Liver (tissue), 9 donors: ENCODE results near the gene GNE. TPM values are rescaled to one million over a fixed set of nuclear protein-coding genes. Genes with fewer than 3 reads are reported as not detected.

ENCODE experiments used
- DNase-seq: peaks from one replicate; pipeline ENCODE4 v3.0.0-alpha.2; 2017; ENCODE audit warnings: low spot score
- H3K27ac ChIP-seq, 2 donors: one replicate each; pipeline ENCODE4 v1.7.0; 2013; ENCODE audit warnings: inconsistent platforms in 2 of 2, low read length in 2 of 2, control low read depth in 1 of 2, low read depth in 1 of 2, mild to moderate bottlenecking in 1 of 2
- H3K27me3 ChIP-seq, 4 donors: one replicate each; pipeline versions ENCODE4 v1.6.1 to v1.7.0; 2013; ENCODE audit warnings: low read length in 3 of 4, inconsistent platforms in 1 of 4, mild to moderate bottlenecking in 1 of 4, moderate library complexity in 1 of 4; ENCODE audit not compliant: control insufficient read depth in 4 of 4, insufficient read depth in 4 of 4
- H3K36me3 ChIP-seq, 4 donors: one replicate each; pipeline versions ENCODE4 v1.6.1 to v1.7.0; 2013; ENCODE audit warnings: low read length in 3 of 4, mild to moderate bottlenecking in 3 of 4, low read depth in 1 of 4, moderate library complexity in 1 of 4; ENCODE audit not compliant: control insufficient read depth in 4 of 4, insufficient read depth in 3 of 4
- H3K4me1 ChIP-seq, 4 donors: one replicate each; pipeline versions ENCODE4 v1.6.1 to v1.7.0; 2013; ENCODE audit warnings: low read length in 3 of 4, mild to moderate bottlenecking in 3 of 4, moderate library complexity in 1 of 4; ENCODE audit not compliant: control insufficient read depth in 4 of 4, insufficient read depth in 4 of 4
- H3K4me3 ChIP-seq, 3 donors: one replicate each; pipeline versions ENCODE4 v1.6.1 to v1.7.0; 2013; ENCODE audit warnings: low read length in 3 of 3, control low read depth in 1 of 3, low read depth in 1 of 3, mild to moderate bottlenecking in 1 of 3
- H3K9ac ChIP-seq, 2 donors: one replicate each; pipeline ENCODE4 v1.7.0; 2013; ENCODE audit warnings: low read length in 2 of 2, mild to moderate bottlenecking in 2 of 2, moderate library complexity in 2 of 2, control low read depth in 1 of 2, low read depth in 1 of 2
- H3K9me3 ChIP-seq, 4 donors: one replicate each; pipeline versions ENCODE4 v1.6.1 to v1.7.0; 2013; ENCODE audit warnings: low read length in 3 of 4; ENCODE audit not compliant: control insufficient read depth in 4 of 4
- ATF3 ChIP-seq: IDR thresholded peaks from 2 replicates; pipeline ENCODE4 v1.6.1; 2016; ENCODE audit warnings: antibody characterized with exemption
- CTCF ChIP-seq: fragments of 150-350 bp; IDR thresholded peaks from 2 replicates; pipeline ENCODE4 v1.5.1; 2017; ENCODE audit warnings: improper control_type of control experiment, low read depth, low read length; ENCODE audit not compliant: missing input control
- EGR1 ChIP-seq, 2 donors: IDR thresholded peaks; 2 replicates each; pipeline ENCODE4 v1.6.1; 2016 to 2018; ENCODE audit warnings: antibody characterized with exemption in 2 of 2, low read depth in 2 of 2
- FOXA1 ChIP-seq: IDR thresholded peaks from 2 replicates; pipeline ENCODE4 v1.6.1; 2016; ENCODE audit warnings: antibody characterized with exemption
- FOXA2 ChIP-seq: IDR thresholded peaks from 2 replicates; pipeline ENCODE4 v1.6.1; 2016; ENCODE audit warnings: antibody characterized with exemption
- GABPA ChIP-seq, 2 donors: IDR thresholded peaks in 1 of 2; conservative IDR thresholded peaks in 1 of 2; 2 replicates each; pipeline ENCODE4 v1.6.1; 2016; ENCODE audit warnings: antibody characterized with exemption in 2 of 2, mild to moderate bottlenecking in 1 of 2, moderate library complexity in 1 of 2
- HNF4A ChIP-seq, 2 donors: conservative IDR thresholded peaks; 2 replicates each; pipeline ENCODE4 v1.6.1; 2016; ENCODE audit warnings: antibody characterized with exemption in 2 of 2, mild to moderate bottlenecking in 2 of 2
- HNF4G ChIP-seq: IDR thresholded peaks from 2 replicates; pipeline ENCODE4 v1.6.1; 2016; ENCODE audit warnings: antibody characterized with exemption
- JUND ChIP-seq, 2 donors: IDR thresholded peaks; 2 replicates each; pipeline ENCODE4 v1.6.1; 2016; ENCODE audit warnings: antibody characterized with exemption in 2 of 2
- MAX ChIP-seq: IDR thresholded peaks from 2 replicates; pipeline ENCODE4 v1.6.1; 2016; ENCODE audit warnings: antibody characterized with exemption
- NR2F2 ChIP-seq: IDR thresholded peaks from 2 replicates; pipeline ENCODE4 v1.6.1; 2016; ENCODE audit warnings: antibody characterized with exemption
- RAD21 ChIP-seq, 2 donors: IDR thresholded peaks; 2 replicates each; pipeline ENCODE4 v1.6.1; 2016; ENCODE audit warnings: antibody characterized with exemption in 2 of 2, mild to moderate bottlenecking in 2 of 2
- REST ChIP-seq: IDR thresholded peaks from 2 replicates; pipeline ENCODE4 v1.6.1; 2016; ENCODE audit warnings: antibody characterized with exemption, mild to moderate bottlenecking
- RXRA ChIP-seq, 2 donors: IDR thresholded peaks; 2 replicates each; pipeline ENCODE4 v1.6.1; 2017 to 2018; ENCODE audit warnings: antibody characterized with exemption in 2 of 2, mild to moderate bottlenecking in 1 of 2
- SP1 ChIP-seq: IDR thresholded peaks from 2 replicates; pipeline ENCODE4 v1.6.1; 2018; ENCODE audit warnings: antibody characterized with exemption, mild to moderate bottlenecking
- TAF1 ChIP-seq: conservative IDR thresholded peaks from 2 replicates; pipeline ENCODE4 v1.6.1; 2016; ENCODE audit warnings: antibody characterized with exemption, mild to moderate bottlenecking
- YY1 ChIP-seq: IDR thresholded peaks from 2 replicates; pipeline ENCODE4 v1.6.1; 2016; ENCODE audit warnings: antibody characterized with exemption, mild to moderate bottlenecking
- ZBTB33 ChIP-seq: IDR thresholded peaks from 2 replicates; pipeline ENCODE4 v1.6.1; 2016; ENCODE audit warnings: antibody characterized with exemption
- WGBS: extraction: QIAGEN DNeasy Blood & Tissue Kit; methylation state at CpG from one replicate; pipeline ENCODE4 v1.1.7; 2013; 5-methylcytosine and 5-hydroxymethylcytosine counted together
- polyA plus RNA-seq, 2 donors: library from polyadenylated mRNA; stranded (reverse) in 1 of 2; unstranded in 1 of 2; fragments of 200-250 nt in 1 of 2; fragments of >200 nt in 1 of 2; fragmentation: Nextera tagmentation in 1 of 2; extraction: Ambion mirVana in 1 of 2; gene quantifications; one replicate each; pipeline versions ENCODE4 v1.2.1 to v1.2.3, GENCODE V29; 2013 to 2015
- total RNA-seq, 2 donors: library from RNA; depleted of rRNA; stranded (reverse); fragments of >200 nt; gene quantifications; one replicate each; pipeline ENCODE4 v1.2.3, GENCODE V29; 2014
- donor health status: healthy.
- donor health status: healthy.
- donor health status: healthy.
- donor health status: healthy.
- donor health status: healthy.

The GNE gene
- total and polyA plus RNA-seq, 4 donors, result 21.8 to 177 (median 38.1) TPM

GRCh38 chr9:36251428-36251827 lies 6.8 kb downstream of the GNE start:
- 41% methylated on average over 1 of the region's 1 CpG for WGBS
- peak overlapping the region in 1 of 2 donors; percentile 84 for H3K9ac ChIP-seq
- no peaks in the 10 kb centered on the region for H3K9me3 ChIP-seq
- H3K36me3 ChIP-seq, result peaks cover 0 to 5% (median 2%) of the 10 kb centered on the region in 4 donors
- H3K27me3 ChIP-seq, result no peaks in the 10 kb centered on the region
- peak overlapping the region; percentile 82 to 95 for H3K27ac ChIP-seq
- TF ChIP-seq GABPA (IDR thresholded peaks at IDR 0.05 in 1 of 2, conservative IDR thresholded peaks at IDR 0.05 in 1 of 2) (no peak), RAD21 (IDR thresholded peaks at IDR 0.05) (peak in 1 of 2 donors; percentile 36), MAX (no peak), EGR1 (IDR thresholded peaks at IDR 0.05; ENCODE audit: low read depth in 2 of 2) (no peak), ZBTB33 (no peak), CTCF (no peak), RXRA (IDR thresholded peaks at IDR 0.05) (peak; percentile 58 to 69), JUND (IDR thresholded peaks at IDR 0.05) (peak in 1 of 2 donors; percentile 17), YY1 (no peak), REST (no peak), FOXA1 (no peak), ATF3 (peak; percentile 11), SP1 (peak; percentile 77), HNF4A (conservative IDR thresholded peaks at IDR 0.05) (peak; percentile 90 to 91), NR2F2 (no peak), HNF4G (peak; percentile 63), FOXA2 (peak; percentile 64), TAF1 (no peak)
- H3K4me3 ChIP-seq, result peak overlapping the region in 2 of 3 donors; percentile 11 to 32
- H3K4me1 ChIP-seq, result peaks cover 9 to 49% (median 45%) of the 10 kb centered on the region in 4 donors
- no peak for DNase-seq
